ENCODE data around the gene ACOXL.

GRCh38 chr2:111123751-111124150, 391.4 kb downstream of the ACOXL start:
- TF ChIP-seq, protein P1, sequence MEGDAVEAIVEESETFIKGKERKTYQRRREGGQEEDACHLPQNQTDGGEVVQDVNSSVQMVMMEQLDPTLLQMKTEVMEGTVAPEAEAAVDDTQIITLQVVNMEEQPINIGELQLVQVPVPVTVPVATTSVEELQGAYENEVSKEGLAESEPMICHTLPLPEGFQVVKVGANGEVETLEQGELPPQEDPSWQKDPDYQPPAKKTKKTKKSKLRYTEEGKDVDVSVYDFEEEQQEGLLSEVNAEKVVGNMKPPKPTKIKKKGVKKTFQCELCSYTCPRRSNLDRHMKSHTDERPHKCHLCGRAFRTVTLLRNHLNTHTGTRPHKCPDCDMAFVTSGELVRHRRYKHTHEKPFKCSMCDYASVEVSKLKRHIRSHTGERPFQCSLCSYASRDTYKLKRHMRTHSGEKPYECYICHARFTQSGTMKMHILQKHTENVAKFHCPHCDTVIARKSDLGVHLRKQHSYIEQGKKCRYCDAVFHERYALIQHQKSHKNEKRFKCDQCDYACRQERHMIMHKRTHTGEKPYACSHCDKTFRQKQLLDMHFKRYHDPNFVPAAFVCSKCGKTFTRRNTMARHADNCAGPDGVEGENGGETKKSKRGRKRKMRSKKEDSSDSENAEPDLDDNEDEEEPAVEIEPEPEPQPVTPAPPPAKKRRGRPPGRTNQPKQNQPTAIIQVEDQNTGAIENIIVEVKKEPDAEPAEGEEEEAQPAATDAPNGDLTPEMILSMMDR (IDR thresholded peaks at IDR 0.05) = no peak
- TF ChIP-seq POLR2AphosphoS5 (IDR thresholded peaks at IDR 0.05) = no peak
- TF ChIP-seq POLR2A (IDR thresholded peaks at IDR 0.05) = no peak
